IMR-90 (cell line): ENCODE measurements around the gene MBOAT1.

ENCODE experiments used
- CEBPB ChIP-seq: IDR thresholded peaks from 2 replicates; pipeline ENCODE4 v1.6.1; 2012; ENCODE audit warnings: low read depth, low read length, improper control_type of control experiment
- RAD21 ChIP-seq: IDR thresholded peaks from 2 replicates; pipeline ENCODE4 v1.6.1; 2012; ENCODE audit warnings: low read length, improper control_type of control experiment
- TF ChIP-seq, protein P1 (sequence below): conservative IDR thresholded peaks from 2 replicates; pipeline ENCODE4 v1.5.1; 2012; ENCODE audit warnings: mild to moderate bottlenecking, low read depth, low read length, improper control_type of control experiment

DNA sequence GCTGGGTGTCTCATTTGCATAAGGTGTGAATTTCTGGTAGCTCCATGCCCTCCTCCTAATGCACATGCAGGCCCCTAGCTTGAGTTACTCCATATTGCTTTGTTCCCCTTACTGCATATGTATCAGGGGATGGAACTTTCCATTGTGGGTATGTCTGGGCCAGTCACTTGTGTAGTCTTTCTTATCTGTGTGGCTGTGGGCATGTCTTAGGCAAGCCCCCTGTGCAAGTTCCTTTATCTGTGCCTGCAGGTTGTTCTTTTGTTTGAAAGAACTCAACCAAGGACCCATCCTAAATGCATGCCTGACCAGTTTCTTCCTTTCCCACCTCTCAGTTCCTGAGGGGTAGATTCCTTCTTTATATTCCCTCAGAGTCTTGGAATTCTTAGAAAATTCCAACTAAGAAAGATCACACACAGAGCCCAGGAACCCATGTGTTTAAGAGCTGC, 23.6 kb downstream of the MBOAT1 start:
- no peak for TF ChIP-seq RAD21
- TF ChIP-seq, protein P1, sequence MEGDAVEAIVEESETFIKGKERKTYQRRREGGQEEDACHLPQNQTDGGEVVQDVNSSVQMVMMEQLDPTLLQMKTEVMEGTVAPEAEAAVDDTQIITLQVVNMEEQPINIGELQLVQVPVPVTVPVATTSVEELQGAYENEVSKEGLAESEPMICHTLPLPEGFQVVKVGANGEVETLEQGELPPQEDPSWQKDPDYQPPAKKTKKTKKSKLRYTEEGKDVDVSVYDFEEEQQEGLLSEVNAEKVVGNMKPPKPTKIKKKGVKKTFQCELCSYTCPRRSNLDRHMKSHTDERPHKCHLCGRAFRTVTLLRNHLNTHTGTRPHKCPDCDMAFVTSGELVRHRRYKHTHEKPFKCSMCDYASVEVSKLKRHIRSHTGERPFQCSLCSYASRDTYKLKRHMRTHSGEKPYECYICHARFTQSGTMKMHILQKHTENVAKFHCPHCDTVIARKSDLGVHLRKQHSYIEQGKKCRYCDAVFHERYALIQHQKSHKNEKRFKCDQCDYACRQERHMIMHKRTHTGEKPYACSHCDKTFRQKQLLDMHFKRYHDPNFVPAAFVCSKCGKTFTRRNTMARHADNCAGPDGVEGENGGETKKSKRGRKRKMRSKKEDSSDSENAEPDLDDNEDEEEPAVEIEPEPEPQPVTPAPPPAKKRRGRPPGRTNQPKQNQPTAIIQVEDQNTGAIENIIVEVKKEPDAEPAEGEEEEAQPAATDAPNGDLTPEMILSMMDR: no peak
- TF ChIP-seq CEBPB: no peak
